ENCODE data around the gene TGM2.

Gene TGM2

DNA sequence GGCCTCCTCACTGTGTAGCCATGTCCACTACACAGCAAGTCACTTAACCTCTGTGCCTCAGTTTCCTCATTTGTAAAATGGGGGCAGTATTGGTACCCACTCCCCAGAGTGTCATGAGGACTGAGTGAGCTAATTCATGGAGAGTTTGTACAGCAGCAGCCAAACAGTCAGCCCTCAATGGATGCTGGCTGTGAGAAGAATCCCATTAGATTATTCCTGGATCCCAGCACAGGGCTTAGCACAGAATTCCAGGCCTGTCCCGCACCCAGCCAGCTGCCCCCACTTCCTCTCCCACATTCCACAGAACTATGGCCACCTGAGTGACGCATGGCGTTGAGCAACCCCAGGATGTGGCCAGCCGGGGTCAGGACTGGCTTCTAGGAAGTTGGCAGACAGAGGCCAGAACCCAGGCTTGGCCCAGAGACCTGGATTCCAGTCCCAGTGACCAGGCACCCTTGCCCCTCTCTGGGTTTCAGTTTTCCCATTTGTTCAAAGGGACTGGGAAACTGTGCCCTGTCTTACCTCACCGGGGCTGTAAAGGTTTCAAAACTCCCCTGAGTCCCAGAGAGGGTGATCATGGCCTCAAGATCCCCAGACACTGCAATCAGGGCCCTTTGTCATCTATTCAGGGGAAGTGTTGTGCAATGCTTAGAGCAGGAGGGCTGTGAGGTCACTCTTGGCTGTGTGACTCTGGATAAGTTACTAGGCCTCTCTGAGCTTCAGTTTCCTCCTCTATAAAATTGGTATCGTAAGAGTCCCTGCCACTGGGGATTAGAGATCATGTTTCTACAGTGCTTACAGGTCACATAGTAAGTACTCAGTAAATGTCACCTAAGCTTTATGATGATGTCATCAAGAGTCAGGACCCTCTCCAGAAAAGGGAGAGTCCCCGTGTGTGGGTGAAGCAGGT is 3.0 kb upstream of the TGM2 start:
- peak; percentile 84 for DNase-seq (ENCODE audit: low read depth)
- no peak overlapping the region for H3K4me3 ChIP-seq (ENCODE audit: low read depth, low read length)
- no peak for TF ChIP-seq POLR2A (IDR thresholded peaks at IDR 0.05; ENCODE audit: extremely low read depth, insufficient read length)
- TF ChIP-seq, protein P1, sequence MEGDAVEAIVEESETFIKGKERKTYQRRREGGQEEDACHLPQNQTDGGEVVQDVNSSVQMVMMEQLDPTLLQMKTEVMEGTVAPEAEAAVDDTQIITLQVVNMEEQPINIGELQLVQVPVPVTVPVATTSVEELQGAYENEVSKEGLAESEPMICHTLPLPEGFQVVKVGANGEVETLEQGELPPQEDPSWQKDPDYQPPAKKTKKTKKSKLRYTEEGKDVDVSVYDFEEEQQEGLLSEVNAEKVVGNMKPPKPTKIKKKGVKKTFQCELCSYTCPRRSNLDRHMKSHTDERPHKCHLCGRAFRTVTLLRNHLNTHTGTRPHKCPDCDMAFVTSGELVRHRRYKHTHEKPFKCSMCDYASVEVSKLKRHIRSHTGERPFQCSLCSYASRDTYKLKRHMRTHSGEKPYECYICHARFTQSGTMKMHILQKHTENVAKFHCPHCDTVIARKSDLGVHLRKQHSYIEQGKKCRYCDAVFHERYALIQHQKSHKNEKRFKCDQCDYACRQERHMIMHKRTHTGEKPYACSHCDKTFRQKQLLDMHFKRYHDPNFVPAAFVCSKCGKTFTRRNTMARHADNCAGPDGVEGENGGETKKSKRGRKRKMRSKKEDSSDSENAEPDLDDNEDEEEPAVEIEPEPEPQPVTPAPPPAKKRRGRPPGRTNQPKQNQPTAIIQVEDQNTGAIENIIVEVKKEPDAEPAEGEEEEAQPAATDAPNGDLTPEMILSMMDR (IDR thresholded peaks at IDR 0.05; ENCODE audit: low read depth, low read length): no peak
- no peak for TF ChIP-seq MYC (IDR thresholded peaks at IDR 0.05; ENCODE audit: low read depth, low read length)
- TF ChIP-seq, protein P2, sequence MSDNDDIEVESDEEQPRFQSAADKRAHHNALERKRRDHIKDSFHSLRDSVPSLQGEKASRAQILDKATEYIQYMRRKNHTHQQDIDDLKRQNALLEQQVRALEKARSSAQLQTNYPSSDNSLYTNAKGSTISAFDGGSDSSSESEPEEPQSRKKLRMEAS (IDR thresholded peaks at IDR 0.05; ENCODE audit: low read depth, low read length): no peak

DNA sequence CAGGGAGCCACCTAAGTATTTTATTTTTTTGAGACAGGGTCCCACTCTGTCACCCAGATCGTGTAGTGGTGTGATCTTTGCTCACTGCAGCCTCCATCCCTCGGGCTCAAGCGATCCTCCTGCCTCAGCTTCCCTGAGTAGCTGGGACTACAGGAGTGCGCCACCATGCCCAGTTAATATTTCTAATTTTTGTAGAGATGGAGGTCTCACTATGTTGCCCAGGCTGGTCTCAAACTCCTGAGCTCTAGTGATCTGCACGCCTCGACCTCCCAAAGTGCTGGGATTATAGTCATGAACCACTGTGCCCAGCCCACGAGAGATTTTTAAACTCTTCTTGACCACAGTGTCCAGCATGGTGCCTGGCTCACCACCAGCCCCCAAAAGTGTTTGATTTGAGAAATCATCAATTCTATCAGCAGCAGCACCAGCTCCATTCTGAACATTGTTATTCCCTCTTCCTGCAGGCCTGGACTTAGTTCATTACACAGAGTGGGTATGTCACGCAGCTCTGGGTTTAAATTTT is 2.3 kb upstream of the TGM2 start:
- no peak overlapping the region for H3K4me3 ChIP-seq (ENCODE audit: low read depth, low read length)
- TF ChIP-seq, protein P2 (IDR thresholded peaks at IDR 0.05; ENCODE audit: low read depth, low read length): no peak
- no peak for DNase-seq (ENCODE audit: low read depth)

DNA sequence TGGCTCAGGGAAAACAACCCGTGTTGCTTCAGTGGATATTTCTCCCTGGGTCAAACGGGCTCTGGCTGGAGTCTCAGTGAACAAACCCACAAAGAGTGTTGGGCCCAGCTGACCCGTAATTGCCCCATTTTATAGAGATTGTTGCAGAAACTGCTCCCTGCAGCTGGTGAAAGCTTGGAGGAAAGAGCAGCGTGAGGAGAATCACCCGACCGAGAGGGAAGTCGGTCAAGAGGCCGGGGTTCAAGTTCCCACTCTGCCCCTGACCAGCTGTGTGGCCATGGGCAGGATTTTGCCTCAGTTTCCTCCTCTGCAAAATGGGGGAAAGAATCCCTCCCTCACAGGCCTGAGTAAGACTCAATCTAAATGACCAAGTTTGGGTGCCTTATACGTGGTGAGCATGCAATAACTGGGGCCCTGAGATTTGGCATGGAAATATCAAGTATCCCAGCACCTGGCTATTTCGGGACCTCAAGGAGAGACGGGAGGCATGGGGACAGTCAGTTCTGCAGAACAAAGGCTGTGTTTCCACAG is 1.7 kb upstream of the TGM2 start:
- TF ChIP-seq, protein P2 (IDR thresholded peaks at IDR 0.05; ENCODE audit: low read depth, low read length): no peak
- TF ChIP-seq, protein P1 (IDR thresholded peaks at IDR 0.05; ENCODE audit: low read depth, low read length): no peak
- no peak for TF ChIP-seq MYC (IDR thresholded peaks at IDR 0.05; ENCODE audit: low read depth, low read length)
- TF ChIP-seq POLR2A (IDR thresholded peaks at IDR 0.05; ENCODE audit: extremely low read depth, insufficient read length): no peak
- DNase-seq (ENCODE audit: low read depth): no peak
- no peak overlapping the region for H3K4me3 ChIP-seq (ENCODE audit: low read depth, low read length)

DNA sequence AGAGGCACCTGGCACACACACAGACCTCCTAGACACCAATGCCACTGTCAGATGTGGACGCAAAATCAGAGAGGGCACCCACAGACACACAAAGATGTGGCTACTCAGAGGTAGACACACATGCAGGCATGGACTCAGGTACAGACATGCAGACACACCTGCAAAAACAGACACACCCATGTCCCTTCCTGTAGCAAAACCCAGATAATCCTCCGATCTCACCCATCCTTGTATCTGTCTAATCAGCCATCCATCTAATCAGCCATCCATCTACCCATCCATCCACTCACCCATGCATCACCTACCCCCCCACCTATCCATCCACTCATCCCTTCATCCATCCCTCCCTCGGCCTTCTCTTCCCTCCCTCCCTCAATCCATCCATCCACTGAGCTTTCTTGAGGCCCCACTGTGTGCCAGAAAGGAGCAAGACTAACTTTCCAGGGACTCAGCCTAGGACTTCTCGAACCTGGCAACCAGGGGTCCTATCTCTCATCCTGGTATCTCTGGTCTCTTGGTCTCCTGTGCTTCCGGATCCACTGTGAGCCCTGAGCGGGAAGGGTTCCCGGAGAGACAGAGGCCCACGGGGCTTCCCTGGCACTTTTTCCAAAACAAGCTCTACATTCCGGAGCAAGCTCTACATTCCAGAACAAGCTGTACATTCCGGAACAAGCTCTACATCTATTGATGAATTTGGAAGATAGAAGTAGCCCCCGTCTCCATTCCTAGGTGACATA is 1.1 kb upstream of the TGM2 start:
- DNase-seq (ENCODE audit: low read depth): no peak
- H3K4me3 ChIP-seq (ENCODE audit: low read depth, low read length): no peak overlapping the region
- no peak for TF ChIP-seq POLR2A (IDR thresholded peaks at IDR 0.05; ENCODE audit: extremely low read depth, insufficient read length)
- TF ChIP-seq MYC (IDR thresholded peaks at IDR 0.05; ENCODE audit: low read depth, low read length): no peak
- TF ChIP-seq, protein P1 (IDR thresholded peaks at IDR 0.05; ENCODE audit: low read depth, low read length): no peak
- TF ChIP-seq, protein P2 (IDR thresholded peaks at IDR 0.05; ENCODE audit: low read depth, low read length): no peak

DNA sequence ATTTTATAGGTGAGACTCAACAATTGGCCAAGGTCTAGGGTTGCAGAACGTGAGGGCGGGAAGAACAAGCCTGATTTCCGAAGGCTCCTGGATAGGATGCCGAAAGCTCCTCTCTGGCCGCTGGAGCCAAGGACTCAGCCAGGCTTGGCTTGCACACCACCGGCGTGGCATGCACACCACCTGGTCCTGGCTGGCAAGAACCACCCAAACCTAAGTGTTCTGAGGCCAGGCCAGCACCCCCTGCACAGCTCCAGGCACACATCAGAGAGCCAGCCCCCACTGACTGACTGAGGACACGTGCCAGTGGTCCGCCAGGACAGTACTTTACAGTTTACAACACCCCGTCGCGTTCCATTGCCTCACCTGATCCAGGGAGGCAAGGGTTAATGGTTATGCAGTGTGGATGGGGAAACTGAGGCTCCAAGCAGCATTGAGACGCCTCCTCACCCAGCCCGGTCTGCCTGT is 414 bp downstream of the TGM2 start:
- no peak overlapping the region for H3K4me3 ChIP-seq (ENCODE audit: low read depth, low read length)
- no peak for DNase-seq (ENCODE audit: low read depth)
- TF ChIP-seq MYC (IDR thresholded peaks at IDR 0.05; ENCODE audit: low read depth, low read length) (no peak), POLR2A (IDR thresholded peaks at IDR 0.05; ENCODE audit: extremely low read depth, insufficient read length) (no peak)
- TF ChIP-seq, protein P1 (IDR thresholded peaks at IDR 0.05; ENCODE audit: low read depth, low read length): no peak
- TF ChIP-seq, protein P2 (IDR thresholded peaks at IDR 0.05; ENCODE audit: low read depth, low read length): no peak

Measured in NB4 (cell line).